Activated CD4-positive, alpha-beta T cell treated with anti-CD3 and anti-CD28 coated beads, Interleukin-2, amount 10 ng/mL, durations not matched to agents 24 days and 14 days (primary cell): ENCODE results near the gene PPP1R13L. TPM values are rescaled to one million over a fixed set of nuclear protein-coding genes. Genes with fewer than 3 reads are reported as not detected.
"Not testable (repeated sequence)": the region's sequence is repeated elsewhere in the genome, so short reads cannot be mapped to it uniquely, and the experiment has no call there.

ENCODE experiments used
- DNase-seq: peaks from one replicate; pipeline ENCODE4 v3.0.0; 2022
- H3K27ac Mint-ChIP-seq: one replicate; pipeline ENCODE4 v1.8.0; 2022; ENCODE audit warnings: mild to moderate bottlenecking, mixed read lengths
- H3K27me3 Mint-ChIP-seq: one replicate; pipeline ENCODE4 v1.8.0; 2022; ENCODE audit warnings: mixed read lengths
- H3K36me3 Mint-ChIP-seq: one replicate; pipeline ENCODE4 v1.8.0; 2022; ENCODE audit warnings: low read depth, mild to moderate bottlenecking, mixed read lengths
- H3K4me1 Mint-ChIP-seq: one replicate; pipeline ENCODE4 v1.8.0; 2021; ENCODE audit warnings: mixed read lengths
- H3K4me3 Mint-ChIP-seq: one replicate; pipeline ENCODE4 v1.8.0; 2022; ENCODE audit warnings: mild to moderate bottlenecking, moderate library complexity, mixed read lengths
- H3K9me3 Mint-ChIP-seq: one replicate; pipeline ENCODE4 v1.8.0; 2021; ENCODE audit warnings: mixed read lengths
- intact Hi-C: fragments of 100-400 bp; cut with micrococcal nuclease; formaldehyde crosslinking; loops from one replicate; pipeline ENCODE4 v1.15.1; 2023
- total RNA-seq: library from RNA; stranded (reverse); gene quantifications from 2 replicates; pipeline ENCODE4 v1.2.3, GENCODE V29; 2022

Gene PPP1R13L
- total RNA-seq, 1 donor from 2014 or later: 13.4 TPM

GRCh38 chr19:45442778-45443461 is 38.1 kb upstream of the PPP1R13L start:
- DNase-seq: peak; percentile 79
- H3K9me3 Mint-ChIP-seq: no peaks in the 10 kb centered on the region
- H3K36me3 Mint-ChIP-seq: no peaks in the 10 kb centered on the region
- peak overlapping the region; percentile 78 for H3K27ac Mint-ChIP-seq
- peaks cover 6% of the 10 kb centered on the region for H3K27me3 Mint-ChIP-seq
- H3K4me3 Mint-ChIP-seq: peak overlapping the region; percentile 90
- H3K4me1 Mint-ChIP-seq: peaks cover 35% of the 10 kb centered on the region
- intact Hi-C loops: loop anchor here (1.0 kb wide), 1 partner anchor 8 kb away; no protein-coding TSS in a partner anchor

GRCh38 chr19:45442408-45442777 is 37.5 kb upstream of the PPP1R13L start:
- H3K27ac Mint-ChIP-seq: peak overlapping the region; percentile 36
- H3K36me3 Mint-ChIP-seq: no peaks in the 10 kb centered on the region
- H3K27me3 Mint-ChIP-seq: peaks cover 6% of the 10 kb centered on the region
- no peak for DNase-seq
- H3K9me3 Mint-ChIP-seq: no peaks in the 10 kb centered on the region
- intact Hi-C loops: no loop called here
- peaks cover 32% of the 10 kb centered on the region for H3K4me1 Mint-ChIP-seq
- peak overlapping the region; percentile 90 for H3K4me3 Mint-ChIP-seq

- no peak for DNase-seq
- intact Hi-C loops: no loop called here
- H3K27ac Mint-ChIP-seq: peak overlapping the region; percentile 46
- H3K9me3 Mint-ChIP-seq: no peaks in the 10 kb centered on the region
- H3K36me3 Mint-ChIP-seq: no peaks in the 10 kb centered on the region
- peaks cover 6% of the 10 kb centered on the region for H3K27me3 Mint-ChIP-seq
- peaks cover 29% of the 10 kb centered on the region for H3K4me1 Mint-ChIP-seq
- peak overlapping the region; percentile 80 for H3K4me3 Mint-ChIP-seq
These were observed 36.2 kb upstream of the PPP1R13L start for GRCh38 chr19:45440873-45441654.

DNA sequence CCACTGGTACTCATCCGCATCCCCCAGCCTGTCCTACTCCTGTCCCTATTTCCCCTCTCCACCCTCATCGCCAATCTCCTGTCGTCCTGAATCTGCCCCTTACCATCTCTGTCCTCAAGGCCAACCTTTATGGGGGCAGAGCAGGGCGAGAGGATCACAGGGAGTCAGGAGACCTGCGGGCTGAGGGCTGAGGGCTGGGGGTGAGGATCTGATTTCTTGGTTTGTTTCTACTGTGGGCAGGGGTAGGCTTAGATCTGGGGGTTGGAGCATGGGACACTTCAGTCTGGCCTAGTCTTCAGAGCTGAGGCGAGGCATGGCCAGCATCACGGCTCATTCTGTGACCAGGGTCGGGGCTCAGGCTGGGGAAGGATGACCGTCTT is 35.4 kb upstream of the PPP1R13L start:
- no peaks in the 10 kb centered on the region for H3K9me3 Mint-ChIP-seq
- H3K4me3 Mint-ChIP-seq: peak overlapping the region; percentile 80
- peaks cover 6% of the 10 kb centered on the region for H3K27me3 Mint-ChIP-seq
- H3K27ac Mint-ChIP-seq: peak overlapping the region; percentile 83
- peak; percentile 64 for DNase-seq
- H3K4me1 Mint-ChIP-seq: peaks cover 29% of the 10 kb centered on the region
- intact Hi-C loops: no loop called here
- H3K36me3 Mint-ChIP-seq: no peaks in the 10 kb centered on the region

DNA sequence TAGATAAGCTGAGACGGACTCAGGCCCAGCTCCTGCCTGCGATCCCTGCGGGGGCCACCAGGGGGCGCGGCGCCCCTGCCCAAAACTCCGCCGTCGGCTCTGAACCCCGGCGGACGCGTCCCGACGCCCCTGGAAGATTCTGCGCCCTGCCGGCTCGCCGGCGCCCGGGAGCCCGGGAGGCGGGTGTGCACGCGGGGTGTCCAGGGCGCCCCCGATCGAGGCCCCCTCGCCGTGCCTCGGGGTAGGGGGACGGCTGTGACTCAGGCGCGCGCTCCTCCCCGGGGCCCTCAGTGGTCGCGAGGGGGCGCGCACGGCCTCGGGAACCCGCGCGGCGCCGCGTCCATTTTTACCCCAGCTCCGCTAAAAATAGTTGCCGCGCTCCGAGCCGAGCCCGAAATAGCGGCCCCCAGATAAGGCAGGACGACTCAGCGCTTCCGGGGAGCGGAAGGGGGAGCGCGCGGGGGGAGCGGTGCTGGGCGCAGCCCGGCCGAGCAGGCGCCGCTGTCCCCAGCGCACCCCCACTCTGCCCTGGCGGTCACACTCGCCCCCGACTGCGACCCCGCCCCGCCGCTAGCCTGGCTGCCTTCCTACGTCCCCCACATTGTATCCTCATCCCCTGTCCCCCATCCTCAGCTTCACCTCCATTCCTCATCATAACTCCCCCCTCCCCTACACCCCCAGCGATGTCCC is 34.8 kb upstream of the PPP1R13L start:
- peaks cover 29% of the 10 kb centered on the region for H3K4me1 Mint-ChIP-seq
- H3K9me3 Mint-ChIP-seq: no peaks in the 10 kb centered on the region
- peak; percentile 95 for DNase-seq
- H3K27me3 Mint-ChIP-seq: peaks cover 5% of the 10 kb centered on the region
- H3K36me3 Mint-ChIP-seq: no peaks in the 10 kb centered on the region
- H3K4me3 Mint-ChIP-seq: peak overlapping the region; percentile 80
- intact Hi-C loops: loop anchor here (1.0 kb wide), 2 partner anchors 12 to 40 kb away; no protein-coding TSS in a partner anchor
- peak overlapping the region; percentile 83 for H3K27ac Mint-ChIP-seq

- Mint-ChIP-seq H3K27me3 (peaks cover 2% of the 10 kb centered on the region), H3K4me1 (peaks cover 26% of the 10 kb centered on the region), H3K9me3 (no peaks in the 10 kb centered on the region), H3K36me3 (no peaks in the 10 kb centered on the region), H3K4me3 (peak overlapping the region; percentile 80), H3K27ac (no peak overlapping the region)
- no peak for DNase-seq
- intact Hi-C loops: loop anchor here (1.0 kb wide), 2 partner anchors 12 to 40 kb away; no protein-coding TSS in a partner anchor
These were observed 34.3 kb upstream of the PPP1R13L start for GRCh38 chr19:45439190-45439568.

DNA sequence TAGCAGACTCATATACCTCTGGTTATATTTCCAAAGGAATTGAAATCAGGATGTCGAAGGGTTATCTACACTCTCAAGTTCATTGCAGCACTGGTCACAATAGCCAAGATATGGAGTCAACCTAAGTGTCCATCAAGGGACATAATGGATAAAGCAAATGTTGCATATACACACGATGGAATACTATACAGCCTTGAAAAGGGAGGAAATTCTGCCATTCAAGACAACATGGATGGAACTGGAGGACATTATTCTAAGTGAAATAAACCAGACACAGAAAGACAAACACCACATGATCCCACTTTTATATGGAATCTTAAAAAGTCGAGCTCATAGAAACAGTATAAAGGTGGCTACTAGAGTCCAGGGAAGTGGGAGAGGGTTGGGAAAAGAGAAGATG is 32.5 kb upstream of the PPP1R13L start:
- no peaks in the 10 kb centered on the region for H3K36me3 Mint-ChIP-seq
- intact Hi-C loops: no loop called here
- H3K27me3 Mint-ChIP-seq: no peaks in the 10 kb centered on the region
- no peak overlapping the region for H3K4me3 Mint-ChIP-seq
- no peaks in the 10 kb centered on the region for H3K9me3 Mint-ChIP-seq
- no peak overlapping the region for H3K27ac Mint-ChIP-seq
- no peak for DNase-seq
- H3K4me1 Mint-ChIP-seq: peaks cover 12% of the 10 kb centered on the region

- H3K9me3 Mint-ChIP-seq, intact Hi-C loops, DNase-seq, H3K4me1 Mint-ChIP-seq, H3K36me3 Mint-ChIP-seq, H3K4me3 Mint-ChIP-seq, H3K27ac Mint-ChIP-seq: not testable (repeated sequence)
- H3K27me3 Mint-ChIP-seq: peaks cover 18% of the 10 kb centered on the region
These were observed 27.7 kb upstream of the PPP1R13L start for GRCh38 chr19:45432543-45432942.

GRCh38 chr19:45431008-45431407 is 26.1 kb upstream of the PPP1R13L start:
- H3K4me3 Mint-ChIP-seq, DNase-seq, H3K36me3 Mint-ChIP-seq, H3K9me3 Mint-ChIP-seq, H3K4me1 Mint-ChIP-seq, H3K27ac Mint-ChIP-seq, intact Hi-C loops: not testable (repeated sequence)
- peaks cover 19% of the 10 kb centered on the region for H3K27me3 Mint-ChIP-seq

DNA sequence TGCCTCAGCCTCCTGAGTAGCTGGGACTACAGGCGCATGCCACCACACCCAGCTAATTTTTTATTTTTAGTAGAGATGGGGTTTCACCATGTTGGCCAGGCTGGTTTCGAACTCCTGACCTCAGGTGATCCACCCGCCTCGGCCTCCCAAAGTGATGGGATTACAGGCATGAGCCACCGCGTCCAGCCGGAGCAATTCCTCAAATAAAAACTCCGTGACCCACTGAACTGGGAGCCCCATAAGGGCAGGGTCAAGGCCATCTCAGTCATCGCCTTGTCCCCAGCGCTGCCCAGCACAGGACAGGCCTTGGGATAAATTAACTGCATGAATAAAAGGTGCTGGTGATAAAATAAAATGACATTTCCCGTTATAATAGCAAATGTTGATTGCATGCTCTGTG is 25.0 kb upstream of the PPP1R13L start:
- intact Hi-C loops, H3K36me3 Mint-ChIP-seq, DNase-seq, H3K27ac Mint-ChIP-seq, H3K9me3 Mint-ChIP-seq, H3K4me3 Mint-ChIP-seq: not testable (repeated sequence)
- Mint-ChIP-seq H3K4me1 (peaks cover 13% of the 10 kb centered on the region), H3K27me3 (peaks cover 19% of the 10 kb centered on the region)

GRCh38 chr19:45428384-45429231 is 23.7 kb upstream of the PPP1R13L start:
- Mint-ChIP-seq H3K4me3 (peak overlapping the region; percentile 81), H3K4me1 (peaks cover 22% of the 10 kb centered on the region), H3K36me3 (peaks cover 1% of the 10 kb centered on the region), H3K9me3 (no peaks in the 10 kb centered on the region), H3K27ac (no peak overlapping the region), H3K27me3 (peaks cover 19% of the 10 kb centered on the region)
- peak; percentile 69 for DNase-seq
- intact Hi-C loops: no loop called here

GRCh38 chr19:45424191-45425058 is 19.6 kb upstream of the PPP1R13L start:
- peak; percentile 77 for DNase-seq
- intact Hi-C loops: loop anchor here (5.0 kb wide), 1 partner anchor 218 kb away; no protein-coding TSS in a partner anchor

More at GRCh38 chr19:45424191-45425058, 19.6 kb upstream of the PPP1R13L start:
- Mint-ChIP-seq H3K27me3 (peaks cover 12% of the 10 kb centered on the region), H3K36me3 (peaks cover 23% of the 10 kb centered on the region), H3K27ac (peak overlapping the region; percentile 98), H3K4me1 (peaks cover 50% of the 10 kb centered on the region), H3K9me3 (no peaks in the 10 kb centered on the region), H3K4me3 (peak overlapping the region; percentile 100)
